ENCODE results near the gene SV2B.
"Not testable (repeated sequence)": the region's sequence is repeated elsewhere in the genome, so short reads cannot be mapped to it uniquely, and the experiment has no call there.

SV2B gene

GRCh38 chr15:91304786-91305185, 204.7 kb downstream of the SV2B start:
- DNase-seq (ENCODE audit: low read depth in 4 of 4, low spot score in 1 of 4) = no peak

- no peak for DNase-seq (ENCODE audit: low read depth in 4 of 4, low spot score in 1 of 4)
Observed at GRCh38 chr15:91306144-91306543, 206.1 kb downstream of the SV2B start.

- no peak for DNase-seq (ENCODE audit: low read depth in 4 of 4, low spot score in 1 of 4)
Observed at GRCh38 chr15:91307601-91308000, 207.5 kb downstream of the SV2B start.

- no peak for DNase-seq (ENCODE audit: low read depth in 4 of 4, low spot score in 1 of 4)
Observed at GRCh38 chr15:91308199-91308598, 208.1 kb downstream of the SV2B start.

GRCh38 chr15:91308855-91309254, 208.8 kb downstream of the SV2B start:
- DNase-seq (ENCODE audit: low read depth in 4 of 4, low spot score in 1 of 4) = no peak

GRCh38 chr15:91311986-91312385, 211.9 kb downstream of the SV2B start:
- no peak for DNase-seq (ENCODE audit: low read depth in 4 of 4, low spot score in 1 of 4)

GRCh38 chr15:91316126-91316525, 216.1 kb downstream of the SV2B start:
- no peak for DNase-seq (ENCODE audit: low read depth in 4 of 4, low spot score in 1 of 4)

GRCh38 chr15:91318516-91318915, 218.5 kb downstream of the SV2B start:
- no peak for DNase-seq (ENCODE audit: low read depth in 4 of 4, low spot score in 1 of 4)

GRCh38 chr15:91318931-91319330, 218.9 kb downstream of the SV2B start:
- no peak for DNase-seq (ENCODE audit: low read depth in 4 of 4, low spot score in 1 of 4)

GRCh38 chr15:91319371-91320059, 219.5 kb downstream of the SV2B start:
- no peak for DNase-seq (ENCODE audit: low read depth in 4 of 4, low spot score in 1 of 4)

GRCh38 chr15:91320101-91320500, 220.0 kb downstream of the SV2B start:
- no peak for DNase-seq (ENCODE audit: low read depth in 4 of 4, low spot score in 1 of 4)

GRCh38 chr15:91329914-91330313, 229.9 kb downstream of the SV2B start:
- no peak for DNase-seq (ENCODE audit: low read depth in 4 of 4, low spot score in 1 of 4)

GRCh38 chr15:91331581-91331980, 231.5 kb downstream of the SV2B start:
- no peak for DNase-seq (ENCODE audit: low read depth in 4 of 4, low spot score in 1 of 4)

- no peak for DNase-seq (ENCODE audit: low read depth in 4 of 4, low spot score in 1 of 4)
Observed at GRCh38 chr15:91335702-91336101, 235.6 kb downstream of the SV2B start.

GRCh38 chr15:91336687-91337086, 236.6 kb downstream of the SV2B start:
- DNase-seq (ENCODE audit: low read depth in 4 of 4, low spot score in 1 of 4) = no peak

GRCh38 chr15:91338766-91339165, 238.7 kb downstream of the SV2B start:
- DNase-seq (ENCODE audit: low read depth in 4 of 4, low spot score in 1 of 4) = no peak

GRCh38 chr15:91342097-91342496, 242.0 kb downstream of the SV2B start:
- no peak for DNase-seq (ENCODE audit: low read depth in 4 of 4, low spot score in 1 of 4)

GRCh38 chr15:91344912-91345311, 244.9 kb downstream of the SV2B start:
- not testable (repeated sequence) for DNase-seq (ENCODE audit: low read depth in 4 of 4, low spot score in 1 of 4)

GRCh38 chr15:91345736-91346135, 245.7 kb downstream of the SV2B start:
- DNase-seq (ENCODE audit: low read depth in 4 of 4, low spot score in 1 of 4) = no peak

- no peak for DNase-seq (ENCODE audit: low read depth in 4 of 4, low spot score in 1 of 4)
Observed at GRCh38 chr15:91346259-91346658, 246.2 kb downstream of the SV2B start.

GRCh38 chr15:91348752-91349500, 248.9 kb downstream of the SV2B start:
- DNase-seq (ENCODE audit: low read depth in 4 of 4, low spot score in 1 of 4) = no peak
